ENCODE results near the gene EFHB.
"Not testable (repeated sequence)": the region's sequence is repeated elsewhere in the genome, so short reads cannot be mapped to it uniquely, and the experiment has no call there.

EFHB gene

DNA sequence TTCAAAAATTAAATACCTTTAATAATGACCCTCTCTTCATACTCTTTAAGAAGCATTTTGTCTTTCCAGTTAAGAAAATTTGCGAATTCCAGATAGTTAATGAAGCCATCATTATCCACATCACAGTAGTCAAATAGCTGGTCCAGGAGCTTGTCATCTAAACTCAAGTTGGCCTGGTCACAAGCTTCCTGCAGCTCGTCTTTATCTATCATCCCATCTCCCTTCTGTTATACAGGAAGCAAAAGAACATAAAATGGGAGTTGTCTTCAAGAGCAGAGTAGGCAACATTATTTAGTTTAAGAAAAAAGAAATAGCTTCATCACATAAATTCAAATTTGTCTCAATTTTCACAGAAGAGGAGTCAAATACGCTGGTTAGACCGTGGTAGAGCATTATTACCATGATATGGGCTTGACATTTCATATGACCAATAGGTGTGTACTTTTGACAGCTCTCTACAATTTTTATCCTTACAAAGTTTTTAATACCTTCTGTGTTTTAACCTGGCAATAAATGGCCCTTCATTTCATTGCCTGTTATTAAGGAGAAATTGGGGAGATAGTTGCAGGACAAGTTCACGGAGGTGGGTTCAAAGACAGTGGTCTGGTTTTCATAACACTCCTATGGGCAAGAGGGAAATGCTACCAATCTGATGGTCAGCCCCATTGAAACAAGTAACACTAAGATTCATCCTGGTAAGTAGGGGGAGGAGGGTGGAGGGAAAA, 45.4 kb downstream of the EFHB start:
- peak overlapping the region; percentile 77 for H3K4me2 ChIP-seq (ENCODE audit: low read length)
- peaks cover 31% of the 10 kb centered on the region for H3K4me1 ChIP-seq (ENCODE audit: control insufficient read depth, insufficient read depth, low read length)
- H3K9me3 ChIP-seq (replicated peaks; ENCODE audit: low read length), result no peaks in the 10 kb centered on the region
- H3K9ac ChIP-seq (ENCODE audit: low read depth, low read length), result peak overlapping the region; percentile 52
- H3K27me3 ChIP-seq (ENCODE audit: control insufficient read depth, insufficient read depth, low read length), result no peaks in the 10 kb centered on the region
- no peaks in the 10 kb centered on the region for H3K36me3 ChIP-seq (ENCODE audit: insufficient read depth, low read length)
- peak overlapping the region; percentile 49 for H3K4me3 ChIP-seq (ENCODE audit: low read length)

DNA sequence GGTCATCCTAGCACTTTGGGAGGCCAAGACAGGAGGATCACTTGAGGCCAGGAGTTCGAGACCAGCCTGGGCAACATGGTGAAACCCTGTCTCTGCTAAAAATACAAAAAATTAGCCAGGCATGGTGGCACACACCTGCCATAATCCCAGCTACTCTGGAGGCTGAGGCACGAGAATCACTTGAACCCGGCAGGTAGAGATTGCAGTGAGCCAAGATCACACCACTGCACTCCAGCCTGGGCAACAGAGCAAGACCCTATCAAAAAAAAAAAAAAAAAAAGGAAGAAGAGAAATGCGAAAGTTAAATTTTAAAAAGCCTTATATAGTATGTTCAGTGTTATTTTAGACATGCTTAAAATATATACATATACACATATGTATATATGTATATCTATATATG, 46.9 kb downstream of the EFHB start:
- H3K27me3 ChIP-seq (ENCODE audit: control insufficient read depth, insufficient read depth, low read length); H3K9me3 ChIP-seq (replicated peaks; ENCODE audit: low read length); H3K36me3 ChIP-seq (ENCODE audit: insufficient read depth, low read length); H3K4me3 ChIP-seq (ENCODE audit: low read length); H3K9ac ChIP-seq (ENCODE audit: low read depth, low read length); H3K4me2 ChIP-seq (ENCODE audit: low read length): not testable (repeated sequence)
- H3K4me1 ChIP-seq (ENCODE audit: control insufficient read depth, insufficient read depth, low read length), result peaks cover 30% of the 10 kb centered on the region

DNA sequence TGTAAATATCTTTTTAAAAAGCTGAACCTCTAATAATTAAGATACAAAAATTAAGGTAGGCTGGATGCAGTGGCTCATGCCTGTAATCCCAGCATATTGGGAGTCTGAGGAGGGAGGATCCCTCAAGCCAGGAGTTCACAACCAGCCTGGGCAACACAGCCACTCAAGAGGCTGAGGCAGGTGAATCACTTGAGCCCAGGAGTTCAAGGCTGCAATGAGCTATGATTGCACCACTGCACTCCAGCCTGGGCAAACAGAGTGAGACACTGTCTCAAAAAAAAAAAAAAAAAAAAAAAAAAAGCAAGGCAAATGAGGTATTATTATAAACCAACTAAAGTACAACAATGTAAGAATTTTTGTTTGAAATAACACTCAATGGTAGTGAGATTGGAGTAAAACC, 47.6 kb downstream of the EFHB start:
- Histone ChIP-seq H3K9ac (ENCODE audit: low read depth, low read length) (no peak overlapping the region), H3K4me3 (ENCODE audit: low read length) (no peak overlapping the region), H3K27me3 (ENCODE audit: control insufficient read depth, insufficient read depth, low read length) (no peaks in the 10 kb centered on the region), H3K4me2 (ENCODE audit: low read length) (no peak overlapping the region), H3K4me1 (ENCODE audit: control insufficient read depth, insufficient read depth, low read length) (peaks cover 23% of the 10 kb centered on the region), H3K9me3 (replicated peaks; ENCODE audit: low read length) (no peaks in the 10 kb centered on the region), H3K36me3 (ENCODE audit: insufficient read depth, low read length) (no peaks in the 10 kb centered on the region)

DNA sequence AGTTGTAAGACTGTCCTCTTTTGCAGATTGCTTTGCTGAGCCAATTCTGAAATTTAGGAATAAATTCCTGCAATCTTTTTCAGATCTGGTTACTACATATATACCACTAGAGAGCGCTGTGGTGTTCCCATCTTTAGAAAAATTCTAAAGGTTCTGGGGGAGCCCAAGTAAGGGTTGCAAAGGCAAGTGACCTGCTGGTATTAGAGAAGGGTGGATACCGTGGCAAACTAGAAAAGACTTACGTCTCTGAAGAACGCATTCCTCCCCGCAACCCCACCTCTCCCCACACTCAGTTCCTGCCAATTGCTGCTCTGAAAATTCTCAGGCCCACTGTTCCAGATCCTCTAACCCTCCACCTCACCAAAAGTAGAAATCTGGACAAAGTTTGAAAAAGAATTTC, 48.5 kb downstream of the EFHB start:
- H3K9ac ChIP-seq (ENCODE audit: low read depth, low read length), result no peak overlapping the region
- H3K4me2 ChIP-seq (ENCODE audit: low read length), result no peak overlapping the region
- H3K9me3 ChIP-seq (replicated peaks; ENCODE audit: low read length), result no peaks in the 10 kb centered on the region
- H3K4me3 ChIP-seq (ENCODE audit: low read length), result no peak overlapping the region
- H3K4me1 ChIP-seq (ENCODE audit: control insufficient read depth, insufficient read depth, low read length), result peaks cover 22% of the 10 kb centered on the region
- H3K36me3 ChIP-seq (ENCODE audit: insufficient read depth, low read length), result no peaks in the 10 kb centered on the region
- H3K27me3 ChIP-seq (ENCODE audit: control insufficient read depth, insufficient read depth, low read length), result no peaks in the 10 kb centered on the region

DNA sequence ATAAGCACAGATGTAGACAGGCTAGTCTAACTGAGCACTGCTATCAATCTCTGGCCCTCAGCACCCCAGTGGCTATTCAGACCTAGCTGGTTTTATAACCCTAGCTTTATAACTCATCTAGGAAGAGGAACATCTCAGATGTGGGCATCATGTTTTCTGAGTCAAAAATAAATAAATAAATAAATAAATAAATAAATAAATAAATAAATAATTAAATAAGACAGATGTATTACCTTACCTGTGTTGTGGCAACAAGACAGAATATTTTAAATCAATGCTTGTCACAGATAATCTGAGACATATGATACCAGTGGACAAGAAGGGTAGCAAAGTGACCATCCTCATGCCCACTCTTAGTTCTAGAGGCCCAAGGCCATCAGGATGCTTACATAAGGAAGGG, 52.2 kb downstream of the EFHB start:
- Histone ChIP-seq H3K4me3 (ENCODE audit: low read length) (no peak overlapping the region), H3K36me3 (ENCODE audit: insufficient read depth, low read length) (no peaks in the 10 kb centered on the region), H3K9me3 (replicated peaks; ENCODE audit: low read length) (no peaks in the 10 kb centered on the region), H3K4me1 (ENCODE audit: control insufficient read depth, insufficient read depth, low read length) (peaks cover 8% of the 10 kb centered on the region), H3K9ac (ENCODE audit: low read depth, low read length) (no peak overlapping the region), H3K27me3 (ENCODE audit: control insufficient read depth, insufficient read depth, low read length) (no peaks in the 10 kb centered on the region), H3K4me2 (ENCODE audit: low read length) (no peak overlapping the region)

DNA sequence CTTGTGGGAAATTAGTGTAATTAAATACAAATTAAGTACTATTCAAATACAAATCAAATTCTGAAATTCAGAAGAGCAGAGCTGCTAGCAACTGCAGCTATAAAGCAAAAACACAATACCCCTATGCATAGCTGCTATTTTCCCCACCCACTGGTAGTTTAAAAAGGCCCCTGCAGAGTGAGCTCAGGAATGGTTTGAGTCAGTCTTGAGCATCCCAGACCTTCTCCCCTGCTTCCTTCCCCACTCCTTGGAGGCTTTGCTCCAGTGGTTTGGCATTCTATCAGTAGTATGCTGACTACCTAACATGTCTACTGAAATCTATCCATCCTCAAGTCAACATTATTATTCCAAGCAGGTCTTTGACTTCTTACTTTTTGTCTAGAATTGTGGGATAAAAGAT, 53.0 kb downstream of the EFHB start:
- Histone ChIP-seq H3K27me3 (ENCODE audit: control insufficient read depth, insufficient read depth, low read length) (no peaks in the 10 kb centered on the region), H3K9me3 (replicated peaks; ENCODE audit: low read length) (no peaks in the 10 kb centered on the region), H3K36me3 (ENCODE audit: insufficient read depth, low read length) (no peaks in the 10 kb centered on the region), H3K9ac (ENCODE audit: low read depth, low read length) (no peak overlapping the region), H3K4me1 (ENCODE audit: control insufficient read depth, insufficient read depth, low read length) (peaks cover 5% of the 10 kb centered on the region), H3K4me3 (ENCODE audit: low read length) (no peak overlapping the region), H3K4me2 (ENCODE audit: low read length) (no peak overlapping the region)

DNA sequence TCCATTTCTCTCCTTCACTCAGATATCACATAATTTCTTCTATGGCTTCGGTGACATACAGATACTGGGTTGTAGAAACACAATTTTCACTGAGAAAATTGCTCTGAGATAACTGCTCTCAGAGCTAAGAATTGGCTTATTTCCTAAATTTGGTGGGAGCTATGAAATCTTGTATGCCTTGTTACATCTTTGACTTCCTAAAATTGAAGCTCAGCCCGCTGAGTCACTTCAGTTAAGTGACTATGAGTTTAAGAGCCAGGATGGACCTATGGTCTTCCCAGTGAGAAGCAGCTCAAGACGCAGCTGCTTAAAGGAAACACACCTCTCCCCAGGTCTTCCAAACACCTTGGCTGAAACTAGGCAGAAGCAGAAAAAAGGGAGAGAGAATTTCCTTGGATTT, 56.4 kb downstream of the EFHB start:
- Histone ChIP-seq H3K4me3 (ENCODE audit: low read length) (no peak overlapping the region), H3K4me1 (ENCODE audit: control insufficient read depth, insufficient read depth, low read length) (no peaks in the 10 kb centered on the region), H3K9me3 (replicated peaks; ENCODE audit: low read length) (no peaks in the 10 kb centered on the region), H3K36me3 (ENCODE audit: insufficient read depth, low read length) (no peaks in the 10 kb centered on the region), H3K27me3 (ENCODE audit: control insufficient read depth, insufficient read depth, low read length) (no peaks in the 10 kb centered on the region), H3K4me2 (ENCODE audit: low read length) (no peak overlapping the region), H3K9ac (ENCODE audit: low read depth, low read length) (no peak overlapping the region)

DNA sequence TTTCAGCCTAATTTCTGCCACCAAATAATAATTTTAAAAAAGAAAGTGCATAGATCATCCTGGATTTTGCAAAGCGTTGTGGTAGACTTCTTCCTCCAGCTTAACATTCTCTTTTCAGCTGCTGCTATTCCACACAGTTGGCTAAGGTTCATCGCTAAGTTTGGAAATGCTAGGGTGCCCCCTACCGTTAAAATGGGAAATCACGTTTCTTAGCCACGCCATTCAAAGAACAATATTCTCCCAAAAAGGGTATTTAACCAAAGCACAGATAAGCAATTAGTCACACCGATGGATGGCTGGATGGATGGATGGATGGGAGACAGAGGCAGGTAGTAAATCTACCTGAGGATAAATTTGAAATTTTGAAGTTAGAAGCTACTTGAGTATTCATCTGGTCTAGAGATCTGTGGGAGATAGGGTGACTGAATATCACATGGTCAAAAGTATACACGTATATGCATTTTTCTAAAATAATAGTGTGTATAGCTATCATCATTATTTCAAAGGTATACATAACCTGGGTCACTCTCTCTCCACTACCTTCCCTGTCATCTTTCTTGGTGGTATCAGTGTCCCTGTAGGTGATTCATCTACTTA, 67.2 kb downstream of the EFHB start:
- no peaks in the 10 kb centered on the region for H3K4me1 ChIP-seq (ENCODE audit: control insufficient read depth, insufficient read depth, low read length)
- no peak overlapping the region for H3K9ac ChIP-seq (ENCODE audit: low read depth, low read length)
- peaks cover 3% of the 10 kb centered on the region for H3K27me3 ChIP-seq (ENCODE audit: control insufficient read depth, insufficient read depth, low read length)
- no peaks in the 10 kb centered on the region for H3K36me3 ChIP-seq (ENCODE audit: insufficient read depth, low read length)
- H3K4me3 ChIP-seq (ENCODE audit: low read length), result no peak overlapping the region
- no peaks in the 10 kb centered on the region for H3K9me3 ChIP-seq (replicated peaks; ENCODE audit: low read length)
- H3K4me2 ChIP-seq (ENCODE audit: low read length), result no peak overlapping the region

DNA sequence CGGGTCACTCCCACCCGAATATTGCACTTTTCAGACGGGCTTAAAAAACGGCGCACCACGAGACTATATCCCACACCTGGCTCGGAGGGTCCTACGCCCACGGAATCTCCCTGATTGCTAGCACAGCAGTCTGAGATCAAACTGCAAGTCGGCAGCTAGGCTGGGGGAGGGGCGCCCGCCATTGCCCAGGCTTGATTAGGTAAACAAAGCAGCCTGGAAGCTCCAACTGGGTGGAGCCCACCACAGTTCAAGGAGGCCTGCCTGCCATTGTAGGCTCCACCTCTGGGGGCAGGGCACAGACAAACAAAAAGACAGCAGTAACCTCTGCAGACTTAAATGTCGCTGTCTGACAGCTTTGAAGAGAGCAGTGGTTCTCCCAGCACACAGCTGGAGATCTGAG, 78.7 kb downstream of the EFHB start:
- not testable (repeated sequence) for H3K36me3 ChIP-seq (ENCODE audit: insufficient read depth, low read length); H3K4me2 ChIP-seq (ENCODE audit: low read length); H3K4me1 ChIP-seq (ENCODE audit: control insufficient read depth, insufficient read depth, low read length); H3K9ac ChIP-seq (ENCODE audit: low read depth, low read length); H3K9me3 ChIP-seq (replicated peaks; ENCODE audit: low read length); H3K4me3 ChIP-seq (ENCODE audit: low read length); H3K27me3 ChIP-seq (ENCODE audit: control insufficient read depth, insufficient read depth, low read length)

DNA sequence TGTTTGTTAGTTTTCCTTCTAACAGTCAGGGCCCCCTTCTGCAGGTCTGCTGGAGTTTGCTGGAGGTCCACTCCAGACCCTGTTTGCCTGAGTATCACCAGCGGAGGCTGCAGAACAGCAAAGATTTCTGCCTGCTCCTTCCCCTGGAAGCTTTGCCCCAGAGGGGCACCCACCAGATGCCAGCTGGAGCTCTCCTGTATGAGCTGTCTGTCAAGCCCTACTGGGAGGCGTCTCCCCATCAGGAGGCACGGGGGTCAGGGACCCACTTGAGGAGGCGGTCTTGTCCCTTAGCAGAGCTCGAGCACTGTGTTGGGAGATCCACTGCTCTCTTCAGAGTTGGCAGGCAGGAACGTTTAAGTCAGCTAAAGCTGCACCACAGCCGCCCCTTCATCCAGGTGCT, 87.4 kb downstream of the EFHB start:
- H3K9me3 ChIP-seq (replicated peaks; ENCODE audit: low read length), result not testable (repeated sequence)

More for the DNA sequence above, 87.4 kb downstream of the EFHB start:
- not testable (repeated sequence) for H3K4me1 ChIP-seq (ENCODE audit: control insufficient read depth, insufficient read depth, low read length); H3K27me3 ChIP-seq (ENCODE audit: control insufficient read depth, insufficient read depth, low read length); H3K4me2 ChIP-seq (ENCODE audit: low read length); H3K36me3 ChIP-seq (ENCODE audit: insufficient read depth, low read length); H3K9ac ChIP-seq (ENCODE audit: low read depth, low read length); H3K4me3 ChIP-seq (ENCODE audit: low read length)
